Measurements from ENCODE around the gene CRY1.
"Not testable (repeated sequence)": the region's sequence is repeated elsewhere in the genome, so short reads cannot be mapped to it uniquely, and the experiment has no call there.

Gene CRY1

GRCh38 chr12:107064687-107065086, 28.7 kb downstream of the CRY1 start:
- no peak for DNase-seq (ENCODE audit: low spot score)

DNA sequence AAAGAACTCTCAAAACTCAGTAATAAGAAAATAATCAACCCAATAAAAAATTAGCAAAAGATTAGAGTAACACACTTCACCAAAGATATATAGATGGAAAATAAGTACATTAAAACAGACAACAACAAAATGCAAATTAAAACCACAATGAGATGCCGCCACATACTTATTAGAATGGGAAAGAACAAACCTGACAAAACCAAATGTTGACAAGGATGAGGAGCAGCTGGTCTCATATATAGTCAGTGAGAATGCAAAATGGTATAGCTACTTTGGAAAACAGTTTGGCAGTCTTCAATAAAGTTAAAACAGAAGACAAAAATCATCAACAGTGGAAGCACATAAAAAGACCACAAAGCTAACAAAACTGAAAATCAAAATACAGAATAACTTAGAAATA, 29.1 kb downstream of the CRY1 start:
- DNase-seq (ENCODE audit: low spot score), result no peak

DNA sequence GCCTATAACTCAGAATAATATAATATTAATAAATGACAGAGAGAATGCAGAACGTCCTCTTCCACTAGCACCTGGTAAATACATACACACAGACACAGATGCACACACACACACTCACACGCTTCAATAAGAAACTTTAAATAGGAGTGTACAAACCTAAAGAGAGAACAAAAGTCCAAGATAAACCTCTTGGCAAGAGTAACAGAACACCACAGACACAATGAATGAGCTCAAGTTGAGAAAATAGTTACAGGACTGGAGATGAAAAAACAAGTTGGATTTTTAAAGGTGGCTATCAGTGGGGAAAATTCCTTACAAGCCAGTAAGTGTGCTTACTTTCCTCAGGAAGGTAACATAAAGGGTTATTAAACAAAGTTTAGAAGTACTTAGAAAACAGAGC, 35.2 kb downstream of the CRY1 start:
- DNase-seq (ENCODE audit: low spot score), result no peak

DNA sequence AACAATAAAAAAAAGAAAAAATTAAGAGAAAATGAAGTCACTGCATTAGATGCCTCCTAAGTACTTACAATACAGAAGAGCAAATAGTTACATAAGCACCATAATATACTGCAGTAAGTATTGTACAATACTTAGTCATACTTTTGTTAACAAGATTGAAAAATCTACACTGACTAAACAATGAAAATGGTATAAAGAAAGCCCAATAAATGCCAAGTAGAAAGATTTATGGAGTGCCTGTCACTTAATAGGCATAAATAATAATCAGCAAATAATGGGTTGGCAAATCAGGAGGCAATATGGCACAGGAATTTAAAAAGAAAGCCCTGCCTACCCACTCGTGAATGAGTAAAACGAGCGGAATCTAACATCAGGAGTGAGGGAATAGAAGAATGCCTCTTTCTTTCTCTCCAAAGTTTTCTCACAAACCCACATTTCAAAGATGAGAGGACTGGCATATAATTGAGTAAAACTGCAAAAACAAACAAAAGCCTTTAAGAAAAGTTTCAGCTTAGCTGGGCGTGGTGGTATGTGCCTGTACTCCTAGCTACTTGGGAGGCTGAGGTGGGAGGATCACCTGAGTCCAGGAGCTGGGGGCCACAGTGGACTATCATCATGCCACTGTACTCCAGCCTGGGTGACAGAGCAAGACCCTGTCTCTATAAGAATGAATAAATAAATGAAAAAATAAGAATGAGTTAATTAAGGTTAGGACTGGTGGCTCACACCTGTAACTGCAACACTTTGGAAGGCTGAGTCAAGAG, 36.1 kb downstream of the CRY1 start:
- no peak for DNase-seq (ENCODE audit: low spot score)

GRCh38 chr12:107053709-107054108, 39.6 kb downstream of the CRY1 start:
- no peak for DNase-seq (ENCODE audit: low spot score)

- no peak for DNase-seq (ENCODE audit: low spot score)
Measured at GRCh38 chr12:107045186-107045585, 48.2 kb downstream of the CRY1 start.

GRCh38 chr12:107042801-107043200, 50.5 kb downstream of the CRY1 start:
- peak; percentile 62 for DNase-seq (ENCODE audit: low spot score)

- no peak for DNase-seq (ENCODE audit: low spot score)
Measured at GRCh38 chr12:107035733-107036132, 57.6 kb downstream of the CRY1 start.

DNA sequence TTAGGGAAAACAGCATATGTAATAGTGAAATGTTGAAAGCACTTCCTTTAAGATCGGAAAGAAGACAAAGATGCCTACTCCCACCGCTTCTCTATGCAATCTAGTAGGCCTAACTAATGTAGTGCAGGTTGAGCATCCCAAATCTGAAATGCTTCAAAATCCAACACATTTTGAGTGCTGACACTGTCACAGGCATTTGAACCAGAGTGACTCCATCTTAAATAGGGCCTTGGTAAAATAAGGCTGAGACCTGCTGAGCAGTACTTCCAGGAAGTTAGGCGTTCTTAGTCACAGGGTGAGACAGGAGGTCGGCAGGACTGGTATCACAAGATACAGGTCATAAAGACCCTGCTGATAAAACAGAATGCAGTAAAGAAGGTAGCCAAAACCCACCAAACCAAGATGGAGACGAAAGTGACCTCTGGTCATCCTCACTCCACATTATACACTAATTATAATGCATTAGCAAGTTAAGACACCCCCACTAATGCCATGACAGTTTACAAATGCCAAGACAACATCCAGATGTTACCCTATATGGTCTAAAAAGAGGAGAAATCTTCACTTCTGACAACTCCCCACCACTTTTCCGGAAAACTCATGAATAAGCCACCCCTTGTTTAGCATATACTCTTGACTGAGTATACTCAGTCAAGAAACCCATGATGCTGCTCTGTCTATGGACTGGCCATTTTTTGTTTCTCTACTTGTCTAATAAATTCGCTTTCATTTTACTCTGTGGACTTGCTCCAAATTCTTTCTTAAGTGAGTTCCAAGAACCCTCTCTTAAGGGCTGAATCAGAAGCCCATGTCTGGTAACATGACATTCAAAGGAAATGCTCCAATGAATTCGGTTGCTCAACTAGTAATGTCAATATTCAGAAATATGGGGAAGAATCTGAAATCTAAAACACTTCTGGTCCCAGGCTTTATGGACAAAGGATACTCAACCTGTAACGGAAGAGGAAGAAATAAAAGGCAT, 59.3 kb downstream of the CRY1 start:
- DNase-seq (ENCODE audit: low spot score), result no peak

GRCh38 chr12:107032266-107032665, 61.1 kb downstream of the CRY1 start:
- DNase-seq (ENCODE audit: low spot score), result no peak

DNA sequence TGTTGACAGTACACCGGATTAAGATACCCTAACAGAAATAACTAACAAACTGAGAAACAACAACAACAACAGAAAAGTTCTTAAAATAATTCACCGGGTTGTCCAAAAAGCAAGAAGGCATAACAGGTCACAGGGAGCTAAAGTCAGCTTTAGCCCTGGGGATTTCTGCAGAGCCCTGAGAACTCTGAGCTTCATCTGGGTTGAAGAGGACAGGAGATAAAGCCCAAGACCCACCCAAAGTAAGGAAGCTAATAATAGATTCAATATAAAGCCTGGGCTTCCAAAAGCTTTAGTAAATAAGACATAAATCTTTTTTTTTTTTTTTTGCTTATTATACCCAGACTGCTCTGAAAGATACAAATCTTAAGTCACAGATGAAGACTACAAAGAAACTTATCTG, 62.3 kb downstream of the CRY1 start:
- DNase-seq (ENCODE audit: low spot score), result no peak

GRCh38 chr12:107029081-107029480, 64.3 kb downstream of the CRY1 start:
- DNase-seq (ENCODE audit: low spot score), result no peak

DNA sequence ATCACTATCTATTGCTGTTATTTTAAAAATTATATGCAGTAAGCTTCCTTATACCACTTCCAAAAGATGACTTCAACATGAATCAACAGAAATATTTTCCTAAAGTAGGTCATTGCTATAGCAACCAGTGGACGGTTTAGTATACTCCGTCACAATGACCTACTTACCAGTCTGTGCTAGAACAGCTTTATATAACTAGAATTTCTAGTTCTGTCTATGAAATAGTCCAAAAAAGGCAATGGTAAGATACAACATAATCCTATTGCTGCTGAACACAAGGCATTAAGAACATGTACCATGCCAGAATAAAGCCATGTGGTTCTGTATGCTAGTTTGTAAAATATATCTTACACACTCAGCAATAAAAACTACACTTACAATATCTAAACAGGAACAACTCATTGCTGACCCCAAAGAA, 65.7 kb downstream of the CRY1 start:
- DNase-seq (ENCODE audit: low spot score), result peak; percentile 59

GRCh38 chr12:107026806-107027635, 66.3 kb downstream of the CRY1 start:
- no peak for DNase-seq (ENCODE audit: low spot score)

- DNase-seq (ENCODE audit: low spot score), result not testable (repeated sequence)
Measured at GRCh38 chr12:107026356-107026755, 67.0 kb downstream of the CRY1 start.

DNA sequence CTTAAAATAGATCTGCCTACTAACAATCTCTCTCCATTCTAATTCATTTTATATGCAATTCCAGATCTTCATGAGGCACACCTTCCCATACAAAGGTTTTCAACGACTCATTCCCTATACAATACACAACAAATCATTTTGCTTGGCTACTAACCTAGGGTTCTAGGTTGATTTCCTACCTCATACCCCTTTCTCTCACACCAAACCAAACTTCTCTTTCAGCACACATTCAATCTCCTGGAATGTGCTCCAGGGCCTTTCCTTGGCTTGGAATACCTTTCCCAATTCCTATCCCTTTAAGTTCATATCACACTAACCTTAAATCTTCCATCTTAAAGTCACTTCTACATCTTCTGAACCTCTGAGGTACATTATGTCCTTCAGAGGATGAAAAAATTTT, 67.7 kb downstream of the CRY1 start:
- no peak for DNase-seq (ENCODE audit: low spot score)

DNA sequence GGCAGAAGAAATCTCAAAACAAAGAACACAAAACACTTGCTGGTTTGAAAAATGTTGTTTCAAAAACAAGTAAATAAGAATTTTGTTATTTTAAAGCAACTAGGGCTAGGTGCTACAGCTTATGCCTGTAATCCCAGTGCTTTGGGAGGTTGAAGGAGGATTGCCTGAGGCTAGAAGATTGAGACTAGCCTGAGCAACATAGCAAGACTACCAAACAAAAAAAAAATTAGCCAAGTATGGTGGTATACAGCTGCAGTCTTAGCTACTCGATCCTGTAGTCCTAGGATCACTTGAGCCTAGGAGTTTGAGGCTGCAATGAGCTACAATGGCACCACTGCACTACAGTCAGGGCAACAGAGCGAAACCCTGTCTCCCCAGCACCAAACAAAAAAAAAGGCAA, 73.8 kb downstream of the CRY1 start:
- DNase-seq (ENCODE audit: low spot score), result no peak

DNA sequence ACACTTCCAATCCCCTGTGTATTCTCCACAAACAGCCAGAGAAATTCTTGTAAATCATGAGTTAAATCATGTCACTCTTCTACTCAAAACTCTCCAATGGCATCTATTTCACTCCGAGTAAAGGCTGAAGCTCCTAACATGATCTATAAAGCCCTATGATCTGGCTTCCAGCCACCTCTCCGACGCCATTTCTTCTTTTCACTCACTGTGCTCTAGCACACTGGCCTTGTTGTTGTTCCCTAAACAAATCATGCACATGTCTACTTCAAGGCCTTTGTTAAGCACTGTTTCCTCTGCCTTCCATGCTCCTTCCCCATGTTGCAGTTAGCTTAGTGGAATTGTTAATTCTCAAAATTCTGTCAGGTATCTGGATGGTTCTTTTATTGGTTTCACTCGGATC, 76.3 kb downstream of the CRY1 start:
- no peak for DNase-seq (ENCODE audit: low spot score)

DNA sequence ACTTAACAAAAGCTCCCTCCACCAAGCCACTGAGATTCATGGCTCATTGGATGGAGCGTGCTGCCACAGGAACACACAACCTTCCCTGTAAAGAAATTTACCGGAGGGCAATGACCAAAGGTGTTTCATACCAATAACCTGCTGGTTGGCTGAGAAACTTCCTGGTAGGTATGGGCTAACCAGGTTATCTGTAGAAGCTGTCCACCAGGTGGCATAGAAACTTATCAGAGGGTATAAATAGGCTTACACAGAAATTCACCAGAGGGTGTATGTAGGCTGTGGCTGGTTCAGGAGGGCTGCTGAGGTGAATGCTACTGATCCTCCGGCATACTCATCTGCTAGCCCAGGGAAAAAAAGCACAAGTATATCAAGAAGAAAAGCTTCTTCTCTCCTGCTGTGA, 79.3 kb downstream of the CRY1 start:
- DNase-seq (ENCODE audit: low spot score), result peak; percentile 29

- DNase-seq (ENCODE audit: low spot score), result no peak
Measured at GRCh38 chr12:107012736-107013425, 80.5 kb downstream of the CRY1 start.

GRCh38 chr12:107011519-107011918, 81.8 kb downstream of the CRY1 start:
- DNase-seq (ENCODE audit: low spot score), result no peak

GRCh38 chr12:107007411-107007810, 85.9 kb downstream of the CRY1 start:
- DNase-seq (ENCODE audit: low spot score), result no peak
